NCI-H1694 treated with DMSO at 0.1 percent for 48 hours (cell line): ENCODE results near the gene AP1G1.
"Not testable (repeated sequence)": the region's sequence is repeated elsewhere in the genome, so short reads cannot be mapped to it uniquely, and the experiment has no call there.

Experiments used
- DNase-seq: peaks from one replicate; lab custom pipeline; 2025; lab: John Stamatoyannopoulos, UW

AP1G1 gene

GRCh38 chr16:71807905-71808592, 585 bp downstream of the AP1G1 start:
- DNase-seq: no peak

GRCh38 chr16:71803305-71803690, 5.3 kb downstream of the AP1G1 start:
- DNase-seq: no peak

- DNase-seq: no peak
Observed at GRCh38 chr16:71796501-71797097, 12.0 kb downstream of the AP1G1 start.

- no peak for DNase-seq
Observed at GRCh38 chr16:71794943-71795342, 13.7 kb downstream of the AP1G1 start.

DNA sequence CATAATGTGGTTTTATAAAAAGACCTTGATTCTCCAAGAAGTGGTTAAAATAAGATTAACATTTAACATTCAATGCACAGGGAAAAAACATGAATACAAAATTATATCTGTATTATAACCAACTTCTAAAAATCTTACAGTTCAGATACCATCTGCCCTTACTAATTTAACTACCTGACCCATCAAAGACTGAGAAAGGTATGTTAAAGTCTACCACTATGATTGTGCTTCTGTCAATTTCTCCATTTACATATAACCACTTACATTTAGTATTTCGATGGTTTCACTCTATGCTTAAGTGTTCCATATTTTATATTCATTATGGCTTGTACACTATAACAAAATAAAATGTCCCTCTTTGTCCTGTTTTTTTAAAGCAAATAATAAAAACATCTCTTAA, 14.6 kb downstream of the AP1G1 start:
- DNase-seq: no peak

DNA sequence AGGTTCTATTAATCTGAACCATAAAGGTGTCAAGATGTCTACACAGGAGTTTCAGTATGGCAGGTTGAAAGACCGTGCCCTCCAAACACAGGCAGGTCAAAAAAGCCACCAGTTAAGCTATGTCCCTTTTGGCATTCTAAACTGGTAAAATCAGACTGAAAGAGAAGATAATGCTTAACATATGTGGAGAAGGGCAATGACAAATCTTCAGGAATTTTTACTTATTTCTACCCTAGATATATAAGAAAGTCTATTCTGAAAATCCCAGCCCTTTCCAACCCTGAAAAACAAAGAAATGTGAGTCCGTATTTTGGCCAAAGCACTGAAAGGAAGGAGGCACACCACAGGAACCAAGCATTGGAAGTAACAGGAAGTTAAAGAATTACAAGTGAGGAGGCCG, 16.5 kb downstream of the AP1G1 start:
- no peak for DNase-seq

- not testable (repeated sequence) for DNase-seq
Observed at GRCh38 chr16:71790329-71790728, 18.3 kb downstream of the AP1G1 start.

DNA sequence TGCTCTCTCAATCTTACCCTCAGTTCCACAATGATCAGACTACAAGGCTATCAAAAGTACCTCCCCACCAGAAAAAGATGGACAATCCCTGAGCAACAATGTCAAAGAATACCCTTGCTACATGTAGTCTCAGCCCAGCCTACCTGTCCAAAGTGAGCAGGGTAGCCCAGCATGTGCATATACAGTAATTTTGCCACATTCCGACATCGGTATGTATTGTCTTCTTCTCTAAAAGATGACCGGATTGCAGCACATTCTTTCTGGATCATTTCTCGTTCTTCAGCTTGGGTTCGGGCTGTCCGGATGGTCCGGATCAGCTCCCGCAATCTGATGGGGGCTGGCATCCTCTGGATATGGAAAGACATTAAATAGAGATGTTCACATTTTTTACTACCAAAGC, 19.5 kb downstream of the AP1G1 start:
- no peak for DNase-seq

DNA sequence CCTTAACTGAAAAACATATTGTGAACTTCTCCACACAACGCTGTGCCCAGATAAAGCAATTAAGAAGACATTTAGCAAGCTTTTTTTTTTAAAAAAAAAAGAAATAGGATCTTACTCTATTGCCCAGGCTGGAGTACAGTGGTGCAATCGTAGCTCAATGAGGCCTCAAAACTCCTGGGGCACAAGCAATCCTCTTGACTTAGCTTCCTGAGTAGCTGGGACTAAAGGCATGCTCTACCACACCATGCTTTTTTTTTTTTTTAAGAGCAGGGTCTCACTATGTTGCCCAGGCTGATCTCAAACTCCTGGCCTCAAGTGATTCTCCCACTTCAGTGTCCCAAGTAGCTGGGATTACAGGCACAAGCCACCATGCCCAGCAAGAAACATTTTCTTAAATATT, 20.1 kb downstream of the AP1G1 start:
- no peak for DNase-seq

DNA sequence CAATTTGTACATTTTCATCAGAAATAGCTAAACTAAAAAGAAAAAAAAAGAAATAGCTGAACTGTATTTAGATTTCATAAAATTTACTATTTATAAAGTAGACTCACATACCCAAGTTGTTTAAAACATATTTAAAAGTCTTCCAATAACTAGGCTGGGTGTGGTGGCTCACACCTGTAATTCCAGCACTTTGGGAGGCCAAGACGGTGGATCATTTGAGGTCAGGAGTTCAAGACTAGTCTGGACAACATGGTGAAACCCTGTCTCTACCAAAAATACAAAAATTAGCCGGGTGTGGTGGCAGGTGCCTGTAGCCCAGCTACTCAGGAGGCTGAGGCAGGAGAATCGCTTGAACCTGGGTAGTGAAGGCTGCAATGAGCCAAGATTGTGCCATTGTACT, 23.5 kb downstream of the AP1G1 start:
- not testable (repeated sequence) for DNase-seq

- DNase-seq: no peak
Observed at GRCh38 chr16:71784093-71784492, 24.5 kb downstream of the AP1G1 start.

DNA sequence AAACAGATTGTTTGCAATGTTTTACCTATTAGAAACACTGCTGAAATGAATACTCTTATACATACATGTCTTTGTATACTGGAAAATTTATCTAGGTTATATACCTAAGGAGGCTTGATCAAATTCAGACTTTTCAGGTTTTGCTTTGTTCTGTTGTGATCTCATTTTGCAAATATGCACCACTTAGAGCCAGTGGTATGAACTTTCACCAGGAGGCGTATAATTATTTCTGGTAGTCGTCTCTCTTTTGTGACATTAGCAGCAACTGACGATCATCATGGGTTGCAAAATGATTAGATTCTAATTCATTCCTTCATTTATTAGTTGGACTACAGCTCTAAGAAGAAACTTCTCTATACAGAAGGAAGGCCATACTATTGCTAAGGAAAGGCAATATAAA, 26.9 kb downstream of the AP1G1 start:
- no peak for DNase-seq

- no peak for DNase-seq
Observed at GRCh38 chr16:71780521-71781089, 28.0 kb downstream of the AP1G1 start.

GRCh38 chr16:71778780-71779179, 29.9 kb downstream of the AP1G1 start:
- DNase-seq: no peak

GRCh38 chr16:71777329-71777728, 31.3 kb downstream of the AP1G1 start:
- no peak for DNase-seq

DNA sequence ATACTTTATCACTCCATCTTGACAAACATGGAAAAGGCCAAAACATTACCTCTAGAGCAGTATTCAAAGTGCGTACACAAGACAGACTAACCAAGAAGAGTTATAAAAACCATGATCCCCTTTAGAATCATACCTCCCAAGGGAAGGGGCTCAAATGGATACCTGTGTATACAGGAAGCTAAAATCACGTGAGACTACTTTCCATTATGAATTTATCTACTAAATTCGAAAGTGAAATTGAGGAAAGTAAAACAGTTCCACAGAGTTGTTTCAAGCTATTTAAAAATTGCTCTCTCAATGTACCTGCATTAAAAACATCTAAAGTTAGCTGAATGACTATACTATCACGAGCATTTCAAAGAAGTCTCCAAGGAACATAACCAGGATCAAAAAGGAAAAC, 32.7 kb downstream of the AP1G1 start:
- no peak for DNase-seq

DNA sequence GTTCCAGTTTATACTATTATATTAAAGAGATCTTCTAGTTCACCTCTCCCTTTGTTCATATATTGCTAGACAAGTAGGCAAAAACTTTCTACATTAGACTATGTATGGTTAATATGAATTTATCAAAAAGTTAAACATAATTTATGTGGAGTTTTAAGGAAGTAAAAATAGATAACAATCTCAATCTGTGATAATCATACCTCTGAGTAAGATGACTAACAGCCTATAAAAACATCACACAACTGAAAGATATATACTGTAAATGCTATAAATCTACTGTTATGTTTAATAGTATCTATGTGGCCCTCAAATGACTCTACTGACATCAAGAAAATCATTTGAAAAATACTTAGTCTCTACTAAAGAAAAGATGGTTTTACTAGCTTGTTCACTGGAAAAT, 37.1 kb downstream of the AP1G1 start:
- DNase-seq: no peak

DNA sequence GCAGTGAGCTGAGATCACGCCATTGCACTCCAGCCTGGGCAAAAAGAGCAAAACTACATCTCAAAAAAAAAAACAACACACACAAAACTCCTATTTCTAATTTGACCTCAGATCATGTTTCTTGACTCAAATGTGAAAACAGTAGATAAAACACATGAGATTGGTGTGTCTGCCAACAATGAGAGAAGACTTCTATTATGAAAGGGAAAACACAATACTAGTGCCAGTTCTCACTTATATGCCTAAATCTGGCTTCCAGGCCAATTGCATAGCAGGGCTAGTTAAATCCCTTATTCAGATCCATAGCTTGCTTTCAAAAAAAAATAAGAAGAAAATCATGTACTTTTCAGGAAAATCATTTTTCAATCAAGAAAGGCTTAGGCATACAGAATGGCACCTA, 39.4 kb downstream of the AP1G1 start:
- DNase-seq: no peak

GRCh38 chr16:71767060-71767900, 41.4 kb downstream of the AP1G1 start:
- no peak for DNase-seq

GRCh38 chr16:71762186-71762585, 46.4 kb downstream of the AP1G1 start:
- DNase-seq: no peak

DNA sequence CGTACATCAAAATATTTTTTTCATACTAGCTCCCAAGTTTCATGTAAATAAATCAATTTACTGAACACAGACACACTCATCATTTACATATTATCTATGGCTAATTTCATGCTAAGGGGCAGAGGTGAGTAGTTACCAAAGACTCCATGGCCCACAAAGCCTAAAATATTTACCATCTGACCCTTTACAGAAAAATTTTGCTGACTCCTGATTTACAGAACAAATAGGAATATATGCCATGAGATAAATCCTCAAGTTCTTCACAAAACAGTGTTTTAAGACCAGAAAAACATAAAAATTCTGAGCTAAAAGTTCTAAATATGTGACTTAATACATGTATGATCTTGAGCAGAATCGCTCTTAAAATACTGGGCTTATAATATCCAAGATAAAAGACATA, 47.5 kb downstream of the AP1G1 start:
- no peak for DNase-seq

DNA sequence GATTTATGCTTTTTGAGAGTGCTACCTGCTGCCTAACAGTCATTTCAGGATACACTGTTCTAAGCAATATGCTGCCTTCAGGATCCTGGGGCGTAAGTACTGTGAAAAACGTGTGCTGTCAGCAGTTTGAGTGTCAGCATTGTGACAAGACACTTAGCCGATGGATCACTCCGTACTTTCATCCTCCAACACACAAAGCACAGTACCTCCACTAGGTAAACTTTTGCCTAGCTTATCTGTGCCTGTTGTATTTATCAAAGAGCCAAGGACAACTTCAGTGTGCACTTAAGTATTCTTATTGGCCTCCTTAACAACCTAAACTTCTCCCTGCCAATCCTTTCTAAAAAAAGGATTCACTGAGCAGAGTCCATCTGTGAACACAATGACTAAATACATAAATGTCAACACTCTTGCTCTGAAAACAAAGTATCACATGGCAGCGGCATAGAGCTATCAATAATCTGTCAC, 50.3 kb downstream of the AP1G1 start:
- no peak for DNase-seq

DNA sequence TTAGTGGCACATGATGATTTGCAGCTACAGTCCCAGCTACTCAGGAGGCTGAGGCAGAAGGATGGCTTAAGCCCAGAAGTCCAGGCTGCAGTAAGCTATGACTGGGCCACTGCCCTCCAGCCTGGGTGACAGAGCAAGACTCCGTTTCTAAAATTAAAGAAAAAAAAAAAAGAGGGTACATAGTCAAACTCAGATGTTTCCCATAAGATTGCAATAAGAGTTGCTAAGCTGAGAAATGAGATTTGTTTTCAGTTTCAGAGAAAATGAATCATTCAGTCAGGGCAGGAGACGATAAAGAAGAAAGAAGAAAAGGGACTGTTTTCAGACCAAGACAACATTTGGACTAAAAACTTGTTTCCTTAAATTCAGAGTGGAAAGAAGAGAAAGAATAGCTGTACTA, 54.0 kb downstream of the AP1G1 start:
- no peak for DNase-seq
